Mesenteric fat pad (tissue), 1 donor: ENCODE measurements around the gene EPS15. TPM values are rescaled to one million over a fixed set of nuclear protein-coding genes. Genes with fewer than 3 reads are reported as not detected.
"Not testable (repeated sequence)": the region's sequence is repeated elsewhere in the genome, so short reads cannot be mapped to it uniquely, and the experiment has no call there.

Experiments used
- DNase-seq: peaks from one replicate; pipeline ENCODE4 v3.0.0-alpha.2; 2020; ENCODE audit warnings: low spot score
- total RNA-seq: library from RNA; stranded (reverse); fragmentation: NEBNext Ultra II Directional; extraction: Animal tissue kit (Norgen Biotek cat#: 25700); gene quantifications from one replicate; pipeline ENCODE4 v1.2.1, GENCODE V29; 2021
- donor health status: DM: yes; HTN: yes; CAD: no.

The EPS15 gene
- total RNA-seq, 1 donor from 2014 or later: 98.9 TPM

DNA sequence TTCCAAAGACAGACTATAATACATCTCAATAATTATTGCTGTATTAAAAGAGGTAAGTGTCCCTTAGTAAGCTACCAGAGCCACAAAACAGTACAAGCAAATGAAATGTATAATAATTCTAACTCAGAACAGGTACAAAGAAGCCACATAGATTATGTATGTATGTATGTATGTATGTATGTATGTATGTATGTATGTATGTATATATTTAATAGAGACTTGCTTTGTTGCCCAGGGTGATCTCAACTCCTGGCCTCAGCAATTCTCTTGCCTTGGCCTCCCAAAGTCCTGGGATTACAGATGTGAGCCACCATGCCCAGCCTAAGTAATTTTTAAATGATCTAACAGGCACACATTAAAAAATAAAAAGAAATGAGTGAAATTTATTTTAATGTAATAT lies 86.9 kb downstream of the EPS15 start:
- DNase-seq: no peak

DNA sequence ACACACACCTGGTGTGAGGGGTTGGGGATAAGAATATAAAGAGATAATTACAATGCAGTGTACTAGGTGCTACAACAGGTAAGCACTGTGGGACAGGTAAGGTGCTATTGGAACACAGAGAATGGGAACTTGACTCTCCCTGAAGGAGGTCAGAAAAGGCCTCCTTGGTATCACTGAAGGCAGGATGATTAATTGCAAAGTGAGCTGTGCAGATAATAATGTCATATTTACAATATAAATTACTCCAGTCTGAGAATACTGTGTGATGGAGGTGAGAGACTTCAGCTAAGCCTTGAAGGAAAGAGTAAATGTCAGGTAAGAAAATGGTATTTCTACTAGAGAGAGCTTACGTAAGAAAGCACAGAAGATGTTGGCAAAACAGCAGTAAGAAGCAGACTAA lies 91.6 kb downstream of the EPS15 start:
- DNase-seq: no peak

DNA sequence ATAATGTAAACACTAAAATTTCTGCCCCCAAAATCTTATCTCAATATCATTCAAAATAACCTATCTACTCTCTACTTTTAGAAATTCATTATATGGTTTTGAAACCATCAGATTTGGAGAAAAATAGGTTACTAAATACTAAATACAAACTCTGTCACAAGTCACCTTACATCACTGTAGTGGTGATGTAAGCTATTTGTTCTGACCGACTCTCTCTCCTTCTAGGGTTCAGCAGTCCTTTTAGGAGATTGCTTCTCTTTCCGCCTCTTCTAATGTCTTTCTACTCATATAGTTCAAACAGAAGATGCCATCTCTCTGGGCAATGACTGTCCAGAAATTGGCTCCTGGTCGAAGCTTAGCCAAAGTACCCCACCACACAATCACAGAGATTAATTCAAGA lies 93.1 kb downstream of the EPS15 start:
- DNase-seq: no peak

DNA sequence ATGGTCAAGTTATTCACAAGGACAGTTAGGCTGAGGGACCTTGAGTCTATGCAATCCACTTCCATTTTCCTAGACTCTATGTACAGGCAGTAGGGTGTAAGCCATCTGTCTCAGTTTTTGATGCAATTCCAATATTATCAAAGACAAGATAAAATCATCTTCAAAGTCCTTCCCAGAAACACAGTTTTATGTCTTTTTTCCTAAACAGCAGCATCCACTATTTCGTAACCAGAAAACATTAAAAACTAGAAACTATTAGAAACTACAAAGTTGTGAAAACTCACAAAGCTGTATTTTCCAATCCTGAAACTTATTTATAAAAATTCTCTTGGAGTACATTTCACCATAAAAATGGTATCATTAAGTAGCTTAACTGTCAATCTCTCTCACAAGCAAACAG lies 93.8 kb downstream of the EPS15 start:
- no peak for DNase-seq

DNA sequence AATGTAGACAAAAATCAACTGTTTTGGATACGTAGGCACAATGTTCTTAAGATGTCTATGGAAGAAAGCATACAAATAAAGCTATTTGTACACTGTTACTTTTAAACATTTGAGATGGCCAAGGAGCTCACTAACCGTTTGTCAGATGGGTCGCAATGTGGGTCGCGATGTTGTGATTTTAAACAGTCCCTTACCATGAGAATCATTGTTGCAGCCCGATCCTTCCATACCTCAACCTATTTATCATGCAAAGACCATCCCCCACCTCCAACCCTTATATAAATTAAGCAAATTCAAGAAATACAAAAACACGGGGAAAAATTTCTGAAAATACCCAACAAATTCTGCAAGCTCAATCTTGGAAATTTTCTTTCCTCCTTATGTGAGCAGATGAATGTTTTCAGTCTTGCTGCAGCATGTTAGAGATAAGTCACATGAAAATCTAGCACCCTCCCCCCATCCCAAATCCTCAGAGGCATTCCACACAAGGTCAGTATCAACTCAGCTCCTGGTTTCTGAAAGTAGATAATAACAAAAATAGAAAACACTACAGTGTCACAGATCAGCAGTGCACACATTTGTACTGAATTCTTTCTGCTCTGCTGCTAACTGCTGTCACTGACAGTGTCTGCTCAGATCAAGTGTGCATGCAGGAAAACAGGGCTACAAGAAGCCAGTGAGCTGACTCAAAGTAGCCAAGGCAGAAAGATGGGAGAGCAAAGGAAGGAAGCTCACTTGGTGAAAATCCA lies 95.8 kb downstream of the EPS15 start:
- no peak for DNase-seq

DNA sequence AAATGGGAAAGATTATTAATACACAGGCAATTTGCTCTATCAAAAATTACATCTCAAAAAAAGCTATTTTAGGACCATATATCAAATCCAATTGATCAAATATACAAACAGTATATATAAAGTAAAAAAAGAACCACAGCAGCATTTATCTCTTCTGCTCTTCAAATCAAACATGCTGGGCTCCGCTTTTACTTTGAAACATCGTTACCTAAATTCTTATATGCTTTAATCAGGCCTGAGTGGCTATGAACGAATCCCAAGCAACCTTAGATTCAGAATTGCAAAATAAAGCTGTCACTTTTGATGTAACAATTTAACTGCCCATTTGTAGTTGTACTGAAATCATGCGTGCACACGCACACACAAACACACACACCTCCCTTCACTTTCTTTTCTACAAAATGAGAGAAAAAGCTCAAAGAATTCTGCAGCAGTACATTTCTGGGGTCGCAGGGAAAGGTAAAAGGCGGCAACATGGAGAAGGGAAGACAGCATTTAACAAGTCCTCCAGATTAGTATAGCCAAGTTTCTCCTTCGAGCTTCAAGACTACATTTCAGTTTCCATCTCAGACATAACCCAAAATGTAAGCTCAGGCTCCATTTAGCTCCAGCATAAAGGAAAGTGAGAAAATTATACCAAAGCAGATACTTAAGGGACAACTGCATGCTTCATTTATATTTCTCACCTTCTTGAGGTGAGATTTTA lies 96.5 kb downstream of the EPS15 start:
- DNase-seq: no peak

DNA sequence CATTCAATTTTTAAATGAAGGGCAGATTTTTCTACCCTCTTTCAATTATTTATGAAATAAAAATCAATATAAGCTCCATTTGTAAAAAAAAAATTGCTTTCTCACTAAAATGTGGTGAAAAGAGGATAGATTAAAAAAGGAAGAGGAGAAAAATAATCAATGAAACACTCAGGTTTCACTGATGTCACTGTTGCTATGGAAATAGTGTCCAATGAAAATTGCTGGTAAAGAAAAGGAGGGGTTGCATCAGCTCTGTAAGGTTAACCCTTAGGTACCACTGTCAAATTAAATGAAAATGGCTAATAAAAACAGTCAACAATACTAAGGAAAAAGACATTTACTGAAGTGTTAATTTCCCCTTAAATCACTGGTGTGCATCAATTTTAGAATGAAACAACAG lies 97.1 kb downstream of the EPS15 start:
- DNase-seq: no peak

DNA sequence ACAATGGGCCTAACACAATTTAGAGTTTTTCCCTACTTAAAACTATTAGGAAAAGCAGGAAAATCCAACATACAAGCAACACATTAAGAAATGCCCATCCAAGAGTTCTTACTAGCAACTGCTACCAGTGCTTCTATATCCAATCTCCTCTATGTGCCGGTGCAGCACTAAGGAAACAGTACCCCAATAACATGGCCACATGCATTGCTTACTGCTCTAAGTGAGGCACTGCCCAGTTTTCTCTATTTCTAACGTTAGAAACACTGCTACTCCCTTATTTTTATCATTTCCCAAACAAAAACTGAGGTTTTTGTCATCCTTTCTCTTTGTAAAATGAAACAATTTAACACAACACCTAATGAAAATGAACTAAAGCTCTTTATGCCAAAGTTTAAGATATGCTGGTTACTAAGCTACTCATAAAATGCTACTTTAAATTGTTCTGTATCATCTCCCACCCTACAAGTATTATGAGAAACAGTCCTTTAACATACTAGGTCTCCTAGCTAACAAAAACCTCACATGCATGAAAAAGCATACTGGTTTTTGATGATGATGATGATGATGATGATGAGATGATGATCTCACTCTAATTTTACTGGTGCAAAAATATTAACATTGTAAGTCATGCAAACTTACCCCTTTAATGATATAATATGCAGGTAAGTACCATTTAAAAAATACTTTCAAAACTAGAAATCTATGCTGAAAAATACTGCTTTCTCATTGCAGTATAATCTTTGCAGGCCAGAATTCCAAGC lies 98.0 kb downstream of the EPS15 start:
- no peak for DNase-seq

DNA sequence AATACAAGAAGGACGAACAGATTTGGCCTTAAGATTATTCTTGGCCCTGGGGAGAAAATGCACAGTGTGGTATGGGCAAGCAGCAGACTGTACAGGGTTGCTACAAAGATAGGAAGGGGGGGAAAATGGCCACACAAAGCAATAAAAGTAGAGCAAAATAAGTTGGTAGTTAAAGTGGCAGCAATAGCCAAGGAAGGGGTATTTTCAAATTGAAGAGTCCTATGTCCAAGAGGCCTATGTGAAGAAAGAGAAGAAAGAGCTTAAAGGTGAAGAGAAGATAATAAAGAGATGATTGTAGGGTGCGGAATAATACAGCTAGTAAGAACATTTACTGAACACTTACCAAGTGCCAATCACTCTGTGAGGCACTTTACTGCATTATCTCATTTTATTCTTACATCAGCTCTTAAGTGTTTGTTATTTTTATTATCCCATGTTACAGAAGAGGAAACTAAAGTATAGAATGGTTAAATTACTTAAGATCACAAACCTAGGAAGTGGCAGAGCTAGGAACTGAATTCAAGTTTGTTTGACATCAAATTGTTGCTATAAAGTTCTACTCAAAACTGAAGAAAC lies 100.6 kb downstream of the EPS15 start:
- no peak for DNase-seq

DNA sequence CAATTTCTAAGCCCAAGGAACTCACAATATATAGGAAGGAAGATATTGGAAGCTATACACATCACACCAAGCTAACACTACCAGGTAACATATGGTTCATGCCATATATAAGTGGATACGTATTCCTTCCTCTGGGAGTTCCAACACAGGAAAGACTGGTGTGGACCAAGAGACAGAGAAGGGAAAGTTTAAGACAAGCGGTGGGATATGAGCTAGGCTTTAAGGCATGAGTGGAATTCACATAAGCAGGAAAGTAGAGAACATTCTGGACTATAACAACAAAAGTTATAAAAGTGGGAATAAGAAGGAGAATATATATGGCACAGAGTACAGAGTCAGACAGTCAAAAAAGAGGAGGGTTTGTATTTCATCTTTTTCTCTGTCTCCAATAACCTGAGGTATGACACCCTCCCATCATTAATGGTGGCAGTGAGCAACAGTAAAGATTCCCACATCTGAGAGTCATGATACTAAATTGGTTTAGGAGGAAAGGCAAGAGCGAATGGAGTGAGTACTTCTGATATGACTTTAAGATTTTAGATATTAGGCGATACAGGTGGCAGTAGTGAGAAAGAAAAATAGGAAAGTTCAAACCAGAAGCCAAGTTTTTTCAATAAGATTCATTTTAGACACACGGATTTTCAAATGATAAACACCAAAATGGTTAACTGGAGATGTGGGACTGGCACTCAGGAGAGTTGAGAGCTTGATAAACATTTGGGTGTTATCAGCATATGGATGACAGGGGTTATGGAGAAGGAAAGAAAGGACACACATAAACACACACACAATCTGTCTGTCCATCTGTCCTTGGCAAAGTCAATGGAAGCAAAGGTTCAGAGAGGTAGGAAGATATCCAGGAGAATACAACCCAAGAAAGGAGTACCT lies 101.3 kb downstream of the EPS15 start:
- no peak for DNase-seq

DNA sequence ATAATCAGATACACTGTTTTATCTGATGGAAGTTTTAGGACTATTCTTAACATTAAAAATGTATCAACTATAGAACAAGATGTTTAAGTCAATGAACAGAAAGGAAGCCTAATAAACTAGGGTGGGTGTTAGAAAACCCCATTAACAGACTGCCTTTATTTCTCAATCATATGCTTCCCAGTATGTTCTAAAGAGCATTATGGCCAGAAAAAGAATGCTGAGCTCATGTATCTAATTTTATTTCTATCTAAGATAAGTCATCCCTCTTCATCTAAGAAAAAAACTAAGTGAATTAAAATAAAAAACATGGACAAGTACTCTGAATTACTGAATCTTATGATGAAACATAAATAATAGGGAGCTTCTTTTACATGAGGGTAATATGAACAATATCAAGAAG lies 102.2 kb downstream of the EPS15 start:
- no peak for DNase-seq

DNA sequence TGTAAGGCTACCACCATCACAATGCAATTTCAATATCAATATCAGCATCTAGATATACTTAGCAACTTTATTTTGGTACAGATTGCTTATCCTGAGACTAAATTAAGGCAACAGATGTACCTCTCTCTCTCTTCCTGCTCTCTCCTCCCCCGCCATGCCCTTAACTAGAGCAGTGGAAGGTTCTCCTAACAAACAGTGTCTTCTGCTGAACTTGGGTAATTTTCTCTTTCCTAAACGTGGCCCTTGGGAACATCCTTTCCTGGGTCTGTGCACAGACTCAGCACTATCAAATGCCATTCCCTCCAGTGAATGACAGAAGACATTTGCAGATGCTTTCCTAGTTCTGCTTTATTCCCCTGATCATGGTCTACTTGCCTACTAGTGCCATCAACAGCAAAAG lies 103.1 kb downstream of the EPS15 start:
- no peak for DNase-seq

DNA sequence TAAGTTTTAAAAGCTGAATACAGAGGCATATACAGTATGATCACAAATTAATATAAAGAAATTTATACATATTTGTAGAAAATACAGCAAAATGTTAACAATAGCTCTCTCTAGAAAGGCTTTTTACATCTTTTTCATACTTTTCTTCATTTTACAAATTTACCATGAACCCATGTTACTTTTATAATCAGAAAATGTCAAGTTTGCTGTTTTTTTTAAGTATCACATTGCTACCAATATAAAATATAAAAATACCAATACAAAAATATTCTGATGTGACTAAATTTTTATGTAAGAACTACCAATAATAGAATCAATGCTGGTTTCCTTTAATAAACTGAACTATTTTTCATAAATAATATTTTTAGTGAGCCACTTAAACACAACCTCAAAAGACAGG lies 104.3 kb downstream of the EPS15 start:
- DNase-seq: no peak

DNA sequence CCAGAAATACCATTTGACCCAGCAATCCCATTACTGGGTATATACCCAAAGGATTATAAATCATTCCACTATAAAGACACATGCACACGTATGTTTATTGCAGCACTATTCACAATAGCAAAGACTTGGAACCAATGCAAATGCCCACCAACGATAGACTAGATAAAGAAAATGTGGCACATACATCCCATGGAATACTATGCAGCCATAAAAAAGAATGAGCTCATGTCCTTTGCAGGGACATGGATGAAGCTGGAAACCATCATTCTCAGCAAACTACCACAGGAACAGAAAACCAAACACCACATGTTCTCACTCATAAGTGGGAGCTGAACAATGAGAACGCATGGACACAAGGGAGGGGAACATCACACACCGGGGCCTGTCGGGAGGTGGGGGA lies 107.2 kb downstream of the EPS15 start:
- DNase-seq: not testable (repeated sequence)

DNA sequence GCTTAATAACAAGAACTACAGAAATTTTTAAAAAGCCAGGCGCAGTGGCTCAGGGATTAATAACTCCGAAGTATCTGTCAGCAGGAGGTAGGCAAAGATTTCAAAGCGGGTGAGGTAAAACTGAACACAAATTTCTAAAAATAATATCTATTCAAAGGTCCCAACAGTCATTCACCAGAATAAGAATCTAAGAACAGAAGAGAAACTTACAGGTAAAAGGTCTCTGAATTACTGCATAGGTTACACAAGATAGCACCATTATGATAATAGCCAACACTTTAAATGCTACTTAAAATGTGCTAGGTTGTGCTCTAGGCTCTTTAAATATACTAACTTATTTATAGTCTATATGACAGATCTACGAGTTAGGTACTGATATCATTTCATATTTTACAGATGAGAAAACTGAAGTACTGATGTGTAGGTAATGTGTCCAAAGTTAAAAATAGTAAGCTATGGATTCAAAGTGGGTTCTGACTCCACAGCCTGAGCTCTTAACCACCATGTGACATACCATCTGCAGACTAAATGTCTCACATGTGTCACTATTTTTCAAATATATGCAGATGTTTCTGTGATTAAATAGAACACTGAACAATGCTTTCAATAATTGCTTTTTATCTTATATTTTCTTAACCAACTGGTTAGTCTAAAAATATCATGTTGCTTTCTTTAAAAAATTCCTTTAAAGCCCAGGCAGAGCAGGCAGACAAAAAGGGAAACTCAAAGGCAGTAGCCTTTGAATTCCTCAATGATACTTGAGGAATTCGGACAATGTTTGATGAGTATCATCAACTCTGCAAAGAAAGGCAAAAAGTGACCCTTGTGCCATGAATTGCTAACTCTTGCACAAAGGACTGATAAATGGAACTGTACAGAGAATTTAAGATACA lies 108.3 kb downstream of the EPS15 start:
- DNase-seq: no peak

DNA sequence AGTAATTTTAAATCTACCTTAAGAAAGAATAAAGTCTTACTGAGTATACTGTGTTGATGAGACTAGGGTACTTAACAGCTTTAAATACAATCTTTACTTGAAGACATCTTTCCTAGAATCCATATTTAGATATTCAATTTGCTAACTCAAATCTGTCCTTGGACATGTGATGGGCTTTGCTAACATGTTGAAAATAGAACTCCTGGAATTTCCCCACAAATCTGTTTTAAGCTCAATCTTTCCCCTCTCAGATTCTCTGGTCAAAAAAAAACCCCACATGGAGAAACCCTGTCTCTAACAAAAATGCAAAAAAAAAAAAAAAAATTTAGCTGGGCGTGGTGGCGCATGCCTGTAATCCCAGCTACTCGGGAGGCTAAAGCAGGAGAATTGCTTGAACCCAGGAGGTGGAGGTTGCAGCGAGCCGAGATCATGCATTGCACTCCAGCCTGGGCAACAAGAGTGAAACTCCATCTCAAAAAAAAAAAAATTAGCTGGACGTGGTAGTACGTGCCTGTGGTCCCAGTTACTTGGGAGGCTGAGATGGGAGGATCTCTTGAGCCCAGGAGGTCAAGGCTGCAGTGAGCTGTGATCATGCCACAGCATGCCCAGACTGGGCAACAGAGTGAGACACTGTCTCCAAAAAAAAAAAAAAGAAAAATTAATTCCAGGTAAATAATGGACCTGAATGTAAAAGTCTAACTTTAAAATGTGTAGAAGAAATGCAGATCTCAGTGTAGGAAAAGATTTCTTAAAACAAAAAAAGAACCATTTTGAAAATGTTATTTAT lies 109.1 kb downstream of the EPS15 start:
- DNase-seq: not testable (repeated sequence)

DNA sequence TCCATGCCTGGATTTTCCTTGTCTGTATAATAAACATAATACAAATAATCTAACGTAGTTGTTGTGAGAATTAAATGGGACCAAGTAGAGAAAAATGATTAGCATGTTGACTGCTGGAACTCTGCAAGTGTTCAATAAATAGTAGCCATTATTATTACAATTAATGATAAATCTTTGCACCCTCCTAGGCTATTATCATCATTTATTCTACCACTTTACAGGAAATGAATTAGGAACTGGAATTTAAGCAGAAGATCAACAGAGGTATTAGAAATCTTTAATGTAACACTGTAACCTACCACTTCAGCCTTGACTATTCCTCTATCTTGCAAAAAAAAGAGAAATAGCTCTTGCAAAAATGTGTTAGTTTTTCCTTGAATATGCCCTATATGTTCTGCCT lies 126.8 kb downstream of the EPS15 start:
- no peak for DNase-seq

DNA sequence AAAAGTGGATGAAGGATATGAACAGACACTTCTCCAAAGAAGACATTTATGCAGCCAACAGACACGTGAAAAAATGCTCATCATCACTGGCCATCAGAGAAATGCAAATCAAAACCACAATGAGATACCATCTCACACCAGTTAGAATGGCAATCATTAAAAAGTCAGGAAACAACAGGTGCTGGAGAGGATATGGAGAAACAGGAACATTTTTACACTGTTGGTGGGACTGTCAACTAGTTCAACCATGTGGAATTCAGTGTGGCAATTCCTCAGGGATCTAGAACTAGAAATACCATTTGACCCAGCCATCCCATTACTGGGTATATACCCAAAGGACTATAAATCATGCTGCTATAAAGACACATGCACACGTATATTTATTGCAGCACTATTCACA lies 128.4 kb downstream of the EPS15 start:
- not testable (repeated sequence) for DNase-seq

DNA sequence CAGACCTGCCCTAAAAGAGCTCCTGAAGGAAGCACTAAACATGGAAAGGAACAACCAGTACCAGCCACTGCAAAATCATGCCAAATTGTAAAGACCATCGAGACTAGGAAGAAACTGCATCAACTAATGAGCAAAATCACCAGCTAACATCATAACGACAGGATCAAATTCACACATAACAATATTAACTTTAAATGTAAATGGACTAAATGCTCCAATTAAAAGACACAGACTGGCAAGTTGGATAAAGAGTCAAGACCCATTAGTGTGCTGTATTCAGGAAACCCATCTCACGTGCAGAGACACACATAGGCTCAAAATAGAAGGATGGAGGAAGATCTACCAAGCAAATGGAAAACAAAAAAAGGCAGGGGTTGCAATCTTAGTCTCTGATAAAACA lies 131.8 kb downstream of the EPS15 start:
- not testable (repeated sequence) for DNase-seq
